Activated effector memory CD4-positive, alpha-beta T cell treated with Interleukin-2 at 50 U/mL for 16 hours (primary cell): ENCODE measurements around the gene TMEM263.
"Not testable (repeated sequence)": the region's sequence is repeated elsewhere in the genome, so short reads cannot be mapped to it uniquely, and the experiment has no call there.

ENCODE experiments used
- DNase-seq: peaks from one replicate; pipeline ENCODE4 v3.0.0-alpha.2; 2020

The TMEM263 gene

DNA sequence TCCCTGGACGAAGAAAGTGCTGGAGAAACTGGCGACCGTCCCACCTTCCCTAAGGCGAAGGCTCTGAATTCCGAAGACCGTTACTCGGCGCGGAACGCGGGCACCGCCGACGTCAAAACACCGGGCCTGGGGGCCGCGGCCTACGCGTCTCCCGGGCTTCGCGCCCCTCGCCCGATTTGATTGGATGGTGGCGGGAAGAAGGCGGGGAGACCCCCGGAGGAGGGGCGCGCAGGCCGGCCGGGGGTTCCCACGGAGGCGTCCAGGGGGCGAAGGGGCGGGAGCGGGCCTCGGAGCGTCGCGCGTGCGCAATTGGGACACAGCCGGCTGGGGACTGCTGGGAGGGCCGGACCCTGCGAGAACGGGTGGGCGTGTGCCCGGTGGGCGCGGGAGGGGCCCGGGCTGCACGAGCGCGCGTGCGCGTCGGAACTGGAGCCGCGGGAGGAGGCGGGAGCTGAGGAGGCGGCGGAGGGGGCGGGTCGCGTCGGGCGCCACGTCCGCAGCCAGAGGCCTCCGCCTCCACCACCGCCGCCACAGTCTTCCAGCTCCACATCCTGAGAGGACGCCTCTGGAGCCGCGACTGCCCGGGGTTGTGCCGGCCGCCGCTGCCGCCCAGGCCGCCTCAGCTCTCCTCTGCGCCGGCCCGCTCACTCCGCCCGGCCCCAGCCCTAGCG, at the start of gene TMEM263:
Gene TMEM263, plus strand, starts transcription at position 531 of the 671 bp plus-strand sequence. CDS start 11,210 bp downstream, outside the sequence.
- DNase-seq = peak; percentile 87

- DNase-seq = no peak
Observed at GRCh38 chr12:106906715-106907114, 49.0 kb upstream of the TMEM263 start.

GRCh38 chr12:106907411-106907810, 48.3 kb upstream of the TMEM263 start:
- DNase-seq = no peak

GRCh38 chr12:106907846-106908245, 47.9 kb upstream of the TMEM263 start:
- no peak for DNase-seq

- DNase-seq = no peak
Observed at GRCh38 chr12:106908561-106908960, 47.1 kb upstream of the TMEM263 start.

- no peak for DNase-seq
Observed at GRCh38 chr12:106910202-106910601, 45.5 kb upstream of the TMEM263 start.

DNA sequence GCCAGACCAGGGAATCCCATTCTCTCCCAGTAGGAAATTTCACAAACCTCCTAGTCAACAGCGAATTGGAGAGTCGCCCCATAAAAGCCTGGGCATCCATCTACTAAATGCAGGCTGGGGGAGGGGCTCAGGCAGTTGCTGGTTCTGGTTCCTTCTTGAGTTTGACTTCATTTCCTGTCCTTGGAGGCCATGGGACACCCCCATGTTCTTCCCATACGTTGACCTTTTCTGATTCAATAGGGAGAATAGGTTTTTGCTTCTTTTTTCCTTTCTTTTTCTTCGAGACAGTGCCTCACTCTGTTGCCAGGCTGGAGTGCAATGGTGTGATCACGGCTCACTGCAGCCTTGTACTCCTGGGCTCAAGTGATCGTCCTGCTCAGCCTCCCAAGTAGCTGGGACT, 44.1 kb upstream of the TMEM263 start:
- DNase-seq = no peak

- DNase-seq = no peak
Observed at GRCh38 chr12:106913456-106913855, 42.3 kb upstream of the TMEM263 start.

- DNase-seq = no peak
Observed at GRCh38 chr12:106914796-106915634, 40.7 kb upstream of the TMEM263 start.

- DNase-seq = no peak
Observed at GRCh38 chr12:106915635-106916026, 40.1 kb upstream of the TMEM263 start.

DNA sequence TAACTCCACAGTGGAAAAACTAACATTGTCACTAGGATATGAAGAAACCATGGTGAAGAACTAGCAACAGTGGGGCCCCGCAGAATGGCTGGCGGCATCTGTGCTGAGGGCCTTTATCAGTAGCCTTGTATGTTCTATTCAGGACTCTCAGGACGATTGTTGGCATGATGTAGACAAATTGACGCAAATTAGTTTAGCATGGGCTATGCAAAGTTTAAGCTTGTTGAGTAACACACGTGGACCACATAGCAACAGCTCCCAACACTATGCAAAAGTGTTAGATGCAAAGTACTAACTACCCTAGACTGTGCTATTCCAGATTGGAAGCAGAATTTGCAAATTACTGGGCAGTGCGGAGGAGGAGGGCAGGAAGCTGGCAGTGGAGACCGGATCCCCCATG, 38.2 kb upstream of the TMEM263 start:
- DNase-seq = no peak

- no peak for DNase-seq
Observed at GRCh38 chr12:106918746-106919145, 37.0 kb upstream of the TMEM263 start.

DNA sequence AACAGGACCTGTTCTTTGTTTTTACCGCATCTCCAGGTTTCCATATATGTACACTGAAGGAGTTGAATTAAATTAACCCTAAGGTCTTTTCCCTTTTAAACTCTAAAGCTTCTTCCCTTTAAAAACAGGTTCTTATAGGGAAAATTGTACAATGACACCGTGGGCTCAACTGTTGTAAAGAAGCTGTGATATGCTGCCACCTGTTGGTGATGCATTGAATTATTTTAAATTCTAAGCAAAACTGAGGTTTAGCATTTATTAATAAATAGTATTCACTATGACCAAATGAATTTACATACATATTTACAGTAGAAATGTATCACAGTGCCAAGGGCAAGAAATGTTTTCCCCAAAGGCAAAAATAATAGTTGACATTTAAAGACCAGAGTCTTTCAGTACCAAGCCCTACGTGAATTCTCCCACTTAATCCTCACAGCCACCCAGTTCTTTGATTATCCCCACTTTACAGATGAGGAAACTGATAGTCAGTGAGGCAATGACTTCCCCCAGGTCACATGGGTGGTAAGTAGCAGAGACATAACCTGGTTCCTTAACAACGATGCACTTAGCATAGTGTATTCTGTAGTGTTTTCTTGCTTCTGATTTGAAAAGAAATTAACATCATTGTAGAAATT, 35.7 kb upstream of the TMEM263 start:
- no peak for DNase-seq

- not testable (repeated sequence) for DNase-seq
Observed at GRCh38 chr12:106921976-106922375, 33.7 kb upstream of the TMEM263 start.

- not testable (repeated sequence) for DNase-seq
Observed at GRCh38 chr12:106923594-106923993, 32.1 kb upstream of the TMEM263 start.

DNA sequence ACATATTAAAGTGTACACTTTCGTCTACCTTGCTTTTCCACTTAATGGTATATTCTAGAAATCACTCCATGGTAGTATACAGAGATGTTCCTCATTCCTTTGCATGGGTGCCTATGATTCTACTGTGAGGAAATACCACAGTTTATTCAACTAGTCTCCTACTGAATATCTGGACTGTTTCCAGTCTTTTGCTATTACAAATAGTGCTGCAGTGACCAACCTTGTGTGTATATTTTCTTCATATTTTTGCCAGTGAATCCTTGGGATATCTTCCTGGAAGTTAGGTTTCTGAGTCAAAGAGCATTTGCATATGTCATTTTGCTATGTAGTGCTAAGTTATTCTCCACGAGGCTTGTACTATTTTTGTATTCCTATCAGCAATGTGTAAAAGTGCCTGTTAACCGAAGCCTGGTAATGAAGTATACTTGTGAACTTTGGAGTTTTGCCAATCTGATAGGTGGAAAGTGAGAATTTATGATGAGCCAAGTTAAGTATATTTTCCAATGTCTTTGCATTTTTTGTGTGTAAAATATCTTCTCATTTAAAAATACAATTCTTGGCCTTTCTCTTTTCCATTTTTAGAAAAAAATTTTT, 31.3 kb upstream of the TMEM263 start:
- DNase-seq = no peak

DNA sequence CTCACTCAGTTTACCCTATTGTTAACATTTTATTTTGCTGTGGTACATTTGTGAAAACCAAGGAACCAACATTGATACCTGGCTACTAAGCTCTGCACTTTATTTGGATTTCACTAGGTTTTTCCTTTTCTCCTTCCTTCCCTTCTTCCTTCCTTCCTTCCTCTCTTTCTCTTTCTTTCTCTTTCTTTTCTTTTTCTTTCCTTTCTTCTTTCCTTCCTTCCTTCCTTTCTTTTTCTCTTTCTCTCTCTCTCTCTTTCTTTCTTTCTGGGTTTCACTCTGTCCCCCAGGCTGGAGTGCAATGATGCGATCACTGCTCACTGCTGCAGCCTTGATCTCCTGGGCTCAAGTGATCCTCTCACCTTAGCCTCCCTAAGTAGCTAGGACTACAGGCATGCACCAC, 29.1 kb upstream of the TMEM263 start:
- no peak for DNase-seq

- no peak for DNase-seq
Observed at GRCh38 chr12:106934277-106934676, 21.4 kb upstream of the TMEM263 start.

DNA sequence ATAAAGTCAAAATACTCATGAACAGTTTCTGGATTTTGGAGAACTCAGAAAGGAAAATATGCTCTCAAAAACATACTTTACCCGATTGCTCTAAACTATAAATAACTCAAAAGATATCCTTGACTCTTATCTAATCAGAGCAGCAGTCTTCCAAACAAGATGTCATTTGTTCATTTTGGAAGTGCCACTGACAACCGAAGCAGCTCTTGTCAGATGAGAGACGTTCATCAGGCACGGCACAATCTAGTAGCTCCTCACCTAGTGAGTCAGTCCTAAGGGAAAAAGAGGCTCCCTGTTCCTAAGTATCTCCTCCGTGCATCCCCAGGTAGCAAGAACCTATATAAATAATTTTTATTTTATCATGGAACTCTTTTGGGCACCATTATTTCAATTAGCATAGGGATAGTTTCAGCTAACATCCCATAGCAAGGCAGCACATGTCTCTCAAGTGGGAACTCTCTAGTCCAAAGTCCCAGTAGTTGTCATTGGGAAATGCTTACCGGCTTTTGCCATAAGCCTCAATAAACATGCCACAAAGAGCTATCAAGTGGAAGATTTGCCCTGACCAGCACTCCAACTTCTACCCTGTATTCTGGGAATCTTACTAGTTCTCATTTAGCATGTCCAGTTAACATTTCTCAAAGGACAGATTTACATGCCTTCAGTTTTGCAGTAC, 14.1 kb upstream of the TMEM263 start:
- DNase-seq = no peak

- no peak for DNase-seq
Observed at GRCh38 chr12:106942775-106943174, 12.9 kb upstream of the TMEM263 start.

GRCh38 chr12:106945261-106945851, 10.4 kb upstream of the TMEM263 start:
- DNase-seq = no peak

DNA sequence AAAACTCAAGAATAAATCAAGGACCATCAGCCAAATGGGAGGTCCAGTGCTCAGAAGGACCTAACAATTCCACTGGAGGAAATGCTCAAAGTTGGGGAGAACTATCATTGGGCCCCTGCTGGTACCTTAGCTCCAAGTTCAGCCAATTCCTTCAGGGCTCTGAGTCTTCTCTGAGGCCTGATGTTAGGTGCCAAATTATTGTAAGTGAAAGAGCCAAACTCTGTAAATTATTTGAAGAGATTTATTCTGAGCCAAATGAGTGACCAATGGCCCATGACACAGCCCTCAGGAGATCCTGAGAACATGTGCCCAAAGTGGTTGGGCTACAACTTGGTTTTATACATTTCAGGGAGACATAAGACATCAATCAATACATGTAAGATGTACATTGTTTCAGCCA, 8.2 kb upstream of the TMEM263 start:
- no peak for DNase-seq
